LHCN-M2 (cell line): ENCODE results near the gene TTC16. TPM values are rescaled to one million over a fixed set of nuclear protein-coding genes. Genes with fewer than 3 reads are reported as not detected.
"Not testable (repeated sequence)": the region's sequence is repeated elsewhere in the genome, so short reads cannot be mapped to it uniquely, and the experiment has no call there.

Experiments
- DNase-seq: peaks from one replicate; pipeline ENCODE4 v3.0.0-alpha.2; 2012; ENCODE audit warnings: low read depth
- total RNA-seq: library from RNA; depleted of rRNA; stranded (reverse); fragments of >200 nt; gene quantifications from 2 replicates; pipeline ENCODE4 v1.2.3, GENCODE V29; 2014

The TTC16 gene
- total RNA-seq, 1 experiment from 2014 or later = not detected

GRCh38 chr9:127739614-127740330 lies 23.9 kb downstream of the TTC16 start:
- DNase-seq = no peak

- no peak for DNase-seq
These were observed 26.1 kb downstream of the TTC16 start for GRCh38 chr9:127741831-127742434.

GRCh38 chr9:127742435-127743088 lies 26.7 kb downstream of the TTC16 start:
- DNase-seq = no peak

- no peak for DNase-seq
These were observed 28.7 kb downstream of the TTC16 start for GRCh38 chr9:127744398-127745110.

GRCh38 chr9:127746959-127747569 lies 31.2 kb downstream of the TTC16 start:
- DNase-seq = no peak

- DNase-seq = no peak
These were observed 33.4 kb downstream of the TTC16 start for GRCh38 chr9:127749090-127749787.

GRCh38 chr9:127751269-127752054 lies 35.6 kb downstream of the TTC16 start:
- DNase-seq = no peak

- DNase-seq = no peak
These were observed 37.3 kb downstream of the TTC16 start for GRCh38 chr9:127753148-127753547.

- no peak for DNase-seq
These were observed 37.7 kb downstream of the TTC16 start for GRCh38 chr9:127753622-127754021.

- DNase-seq = no peak
These were observed 38.5 kb downstream of the TTC16 start for GRCh38 chr9:127754099-127755060.

- no peak for DNase-seq
These were observed 39.5 kb downstream of the TTC16 start for GRCh38 chr9:127755061-127756060.

- no peak for DNase-seq
These were observed 40.4 kb downstream of the TTC16 start for GRCh38 chr9:127756233-127756632.

- DNase-seq = not testable (repeated sequence)
These were observed 40.9 kb downstream of the TTC16 start for GRCh38 chr9:127756776-127757175.

- no peak for DNase-seq
These were observed 43.0 kb downstream of the TTC16 start for GRCh38 chr9:127758843-127759242.

- DNase-seq = no peak
These were observed 45.2 kb downstream of the TTC16 start for GRCh38 chr9:127761061-127761460.

GRCh38 chr9:127761491-127761956 lies 45.6 kb downstream of the TTC16 start:
- DNase-seq = no peak

GRCh38 chr9:127762111-127762676 lies 46.3 kb downstream of the TTC16 start:
- no peak for DNase-seq
